GM12878 (cell line): ENCODE measurements around the gene FAM200B. TPM values are rescaled to one million over a fixed set of nuclear protein-coding genes. Genes with fewer than 3 reads are reported as not detected.

Source experiments
- ATAC-seq: fragments of 200-7000 bp; cut with Tn5 transposase; 3 replicates; pipeline ENCODE4 v1.9.1; 2020; ENCODE audit warnings: mild to moderate bottlenecking, moderate library complexity
- BruUV-seq: library from RNA; stranded (reverse); fragments of 400-500 nt; replicated peaks from 2 replicates; lab custom pipeline; 2021; lab: Mats Ljungman, UMichigan
- CTCF ChIA-PET: fragments of 300-600 bp; sonication (Branson Sonifier 250); formaldehyde crosslinking; extraction: SDS; loops from one replicate; lab custom pipeline; 2021; ENCODE audit warnings: inconsistent platforms; lab: Yijun Ruan, JAX
- POLR2A ChIA-PET: fragments of 350-600 bp; formaldehyde crosslinking; extraction: SDS; loops from one replicate; lab custom pipeline; 2021; ENCODE audit warnings: inconsistent platforms; lab: Charles Lee
- RAD21 ChIA-PET: fragments of 300-600 bp; sonication (Branson Sonifier 250); formaldehyde crosslinking; loops from one replicate; lab custom pipeline; 2023; ENCODE audit warnings: antibody characterized with exemption; ENCODE audit not compliant: unreplicated experiment; lab: Charles Lee
- SMC1A ChIA-PET: fragments of 300-600 bp; sonication (Branson Sonifier 250); formaldehyde crosslinking; loops from one replicate; lab custom pipeline; 2023; ENCODE audit not compliant: unreplicated experiment, uncharacterized antibody; lab: Charles Lee
- DNase-seq: peaks from one replicate; pipeline ENCODE4 v3.0.0-alpha.2; 2011; ENCODE audit warnings: low read depth, low spot score
- FAIRE-seq: peaks from 3 replicates; lab custom pipeline; 2011; peaks lifted over from hg19 to GRCh38; lab: Jason Lieb, UNC
- H2AFZ ChIP-seq: 2 replicates; pipeline ENCODE4 v1.6.0; 2011; ENCODE audit warnings: low read depth, low read length, control low read depth; ENCODE audit not compliant: control insufficient read depth
- H3K27ac ChIP-seq: 2 replicates; pipeline ENCODE4 v1.5.1; 2011; ENCODE audit warnings: control low read depth; ENCODE audit not compliant: control insufficient read depth, insufficient read depth
- H3K27me3 ChIP-seq, 2 experiments: replicated peaks in 1 of 2; 2 replicates each; pipeline versions ENCODE4 v1.6.0 to v1.6.1; 2011; ENCODE audit warnings: low read length in 1 of 2; ENCODE audit not compliant: control insufficient read depth in 2 of 2, insufficient read depth in 2 of 2
- H3K36me3 ChIP-seq, 2 experiments: 2 replicates each; pipeline ENCODE4 v1.5.1; 2011; ENCODE audit warnings: low read length in 1 of 2; ENCODE audit not compliant: control insufficient read depth in 2 of 2, insufficient read depth in 2 of 2
- H3K4me1 ChIP-seq: 2 replicates; pipeline ENCODE4 v1.6.1; 2011; ENCODE audit warnings: mild to moderate bottlenecking, low read length, moderate library complexity, mixed read lengths; ENCODE audit not compliant: control insufficient read depth, insufficient read depth
- H3K4me2 ChIP-seq: 2 replicates; pipeline ENCODE4 v1.6.0; 2011; ENCODE audit warnings: control low read depth; ENCODE audit not compliant: control insufficient read depth, insufficient read depth
- H3K4me3 ChIP-seq: fragments of 200-600 bp; sonication (generic); 2 replicates; pipeline ENCODE4 v1.5.1; 2016
- H3K79me2 ChIP-seq: 2 replicates; pipeline ENCODE4 v1.6.0; 2011; ENCODE audit warnings: low read length; ENCODE audit not compliant: control insufficient read depth, insufficient read depth
- H3K9ac ChIP-seq: 2 replicates; pipeline ENCODE4 v1.8.0; 2011; ENCODE audit warnings: low read length, control low read depth, mixed read lengths; ENCODE audit not compliant: control insufficient read depth, insufficient read depth
- H3K9me3 ChIP-seq: replicated peaks from 3 replicates; pipeline ENCODE4 v1.5.1; 2011; ENCODE audit warnings: mild to moderate bottlenecking, low read length; ENCODE audit not compliant: control insufficient read depth, insufficient read depth
- H4K20me1 ChIP-seq: 2 replicates; pipeline ENCODE4 v1.6.0; 2011; ENCODE audit not compliant: control insufficient read depth, insufficient read depth
- FOXK2 ChIP-seq: fragments of 450-650 bp; IDR thresholded peaks from 2 replicates; pipeline ENCODE4 v1.6.1; 2017; ENCODE audit warnings: mild to moderate bottlenecking, moderate library complexity
- MYC ChIP-seq: IDR thresholded peaks from 2 replicates; pipeline ENCODE4 v1.6.1; 2011; ENCODE audit warnings: mild to moderate bottlenecking, low read length, moderate library complexity, inconsistent platforms; ENCODE audit not compliant: insufficient read depth, insufficient replicate concordance, insufficient read length, severe bottlenecking
- NR2C1 ChIP-seq: fragments of 450-650 bp; IDR thresholded peaks from 2 replicates; pipeline ENCODE4 v1.6.1; 2017; ENCODE audit warnings: antibody characterized with exemption, mild to moderate bottlenecking, moderate library complexity
- ZBTB33 ChIP-seq: fragments of 450-650 bp; IDR thresholded peaks from 2 replicates; pipeline ENCODE4 v1.6.1; 2017; ENCODE audit warnings: mild to moderate bottlenecking
- ZNF592 ChIP-seq: fragments of 450-650 bp; IDR thresholded peaks from 2 replicates; pipeline ENCODE4 v1.6.1; 2017; ENCODE audit warnings: mild to moderate bottlenecking, moderate library complexity
- ZZZ3 ChIP-seq: IDR thresholded peaks from 2 replicates; pipeline ENCODE4 v1.6.1; 2011; ENCODE audit warnings: low read depth; ENCODE audit not compliant: control insufficient read depth, insufficient read length
- WGBS: methylation state at CpG from one replicate; pipeline ENCODE4 v1.1.6; 2016; ENCODE audit warnings: low lambda C conversion rate; ENCODE audit not compliant: insufficient replicate concordance, insufficient coverage; ENCODE audit errors: missing lambda C conversion rate; 5-methylcytosine and 5-hydroxymethylcytosine counted together
- in situ Hi-C: fragments of 300-500 bp; cut with MboI; formaldehyde crosslinking; loops from 9 replicates; pipeline ENCODE4 v1.14.3; 2018; ENCODE audit warnings: mixed read lengths
- intact Hi-C: fragments of 100-400 bp; cut with micrococcal nuclease; formaldehyde crosslinking; loops from one replicate; pipeline ENCODE4 v1.14.2; 2022; ENCODE audit not compliant: unreplicated experiment
- polyA plus RNA-seq, 11 experiments: library from polyadenylated mRNA; depleted of rRNA in 4 of 11; unstranded in 6 of 11; stranded (reverse) in 5 of 11; fragments of >200 nt; fragmentation: Nextera tagmentation in 4 of 11; fragmentation: Illumina TruSeq in 1 of 11; extraction: Ambion mirVana in 4 of 11; extraction: Trizol in 1 of 11; gene quantifications; 1 replicate in 1 of 11; 2 replicates in 10 of 11; pipeline versions ENCODE4 v1.2.1 to v1.2.3, GENCODE V29; 2011 to 2016; ENCODE audit warnings: inconsistent platforms in 2 of 11, missing spikeins in 2 of 11, low read depth in 1 of 11
- total RNA-seq, 4 experiments: library from RNA; depleted of rRNA in 3 of 4; stranded (reverse); fragments of >200 nt in 3 of 4; fragmentation: Illumina TruSeq in 1 of 4; extraction: Trizol in 1 of 4; gene quantifications; 2 replicates each; pipeline versions ENCODE4 v1.2.1 to v1.2.3, GENCODE V29; 2013 to 2021
- TF ChIP-seq, protein P1 (sequence below): IDR thresholded peaks from 2 replicates; pipeline ENCODE4 v1.6.1; 2012; ENCODE audit warnings: low read depth, low read length, improper control_type of control experiment

FAM200B gene
- total and polyA plus RNA-seq, 10 of the 15 experiments (the other 5 are each of a cell fraction or from before 2014, with no cell fraction given): 13.8 to 48.5 (median 25.5) TPM

GRCh38 chr4:15706646-15707362 is 25.2 kb downstream of the FAM200B start:
- Histone ChIP-seq H3K9ac (no peak overlapping the region), H2AFZ (no peak overlapping the region), H3K79me2 (no peaks in the 10 kb centered on the region), H4K20me1 (no peaks in the 10 kb centered on the region), H3K4me2 (no peak overlapping the region), H3K27ac (no peak overlapping the region), H3K4me3 (no peak overlapping the region), H3K27me3 (no peaks in the 10 kb centered on the region), H3K36me3 (no peaks in the 10 kb centered on the region), H3K4me1 (no peaks in the 10 kb centered on the region), H3K9me3 (no peaks in the 10 kb centered on the region; the same call in 2 of the 3 replicates)
- in situ Hi-C loops (no loop called here), intact Hi-C loops (no loop called here)
- FAIRE-seq (no peak), DNase-seq (no peak), ATAC-seq (no peak)
- RAD21 ChIA-PET: no interaction called here
- BruUV-seq: no TSS peak
- SMC1A ChIA-PET: no interaction called here
- POLR2A ChIA-PET: no interaction called here
- 74% methylated on average over 3 of the region's 3 CpGs for WGBS
- TF ChIP-seq ZBTB33 (no peak), ZNF592 (no peak), FOXK2 (no peak), MYC (no peak), ZZZ3 (no peak), NR2C1 (no peak)
- TF ChIP-seq, protein P1, sequence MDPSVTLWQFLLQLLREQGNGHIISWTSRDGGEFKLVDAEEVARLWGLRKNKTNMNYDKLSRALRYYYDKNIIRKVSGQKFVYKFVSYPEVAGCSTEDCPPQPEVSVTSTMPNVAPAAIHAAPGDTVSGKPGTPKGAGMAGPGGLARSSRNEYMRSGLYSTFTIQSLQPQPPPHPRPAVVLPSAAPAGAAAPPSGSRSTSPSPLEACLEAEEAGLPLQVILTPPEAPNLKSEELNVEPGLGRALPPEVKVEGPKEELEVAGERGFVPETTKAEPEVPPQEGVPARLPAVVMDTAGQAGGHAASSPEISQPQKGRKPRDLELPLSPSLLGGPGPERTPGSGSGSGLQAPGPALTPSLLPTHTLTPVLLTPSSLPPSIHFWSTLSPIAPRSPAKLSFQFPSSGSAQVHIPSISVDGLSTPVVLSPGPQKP: no peak
- CTCF ChIA-PET: no interaction called here
